Loucy (cell line): ENCODE results near the gene EEF1E1.

Source experiments
- EZH2phosphoT487 ChIP-seq: fragments of 200-600 bp; IDR thresholded peaks from 2 replicates; pipeline ENCODE4 v1.6.1; 2018; ENCODE audit warnings: antibody characterized with exemption, mild to moderate bottlenecking, moderate library complexity, borderline replicate concordance
- TF ChIP-seq, protein P1 (sequence below): fragments of 200-600 bp; sonication (generic); conservative IDR thresholded peaks from 2 replicates; pipeline ENCODE4 v1.5.1; 2014; ENCODE audit warnings: mild to moderate bottlenecking, antibody characterized with exemption, low read length

- TF ChIP-seq, protein P1, sequence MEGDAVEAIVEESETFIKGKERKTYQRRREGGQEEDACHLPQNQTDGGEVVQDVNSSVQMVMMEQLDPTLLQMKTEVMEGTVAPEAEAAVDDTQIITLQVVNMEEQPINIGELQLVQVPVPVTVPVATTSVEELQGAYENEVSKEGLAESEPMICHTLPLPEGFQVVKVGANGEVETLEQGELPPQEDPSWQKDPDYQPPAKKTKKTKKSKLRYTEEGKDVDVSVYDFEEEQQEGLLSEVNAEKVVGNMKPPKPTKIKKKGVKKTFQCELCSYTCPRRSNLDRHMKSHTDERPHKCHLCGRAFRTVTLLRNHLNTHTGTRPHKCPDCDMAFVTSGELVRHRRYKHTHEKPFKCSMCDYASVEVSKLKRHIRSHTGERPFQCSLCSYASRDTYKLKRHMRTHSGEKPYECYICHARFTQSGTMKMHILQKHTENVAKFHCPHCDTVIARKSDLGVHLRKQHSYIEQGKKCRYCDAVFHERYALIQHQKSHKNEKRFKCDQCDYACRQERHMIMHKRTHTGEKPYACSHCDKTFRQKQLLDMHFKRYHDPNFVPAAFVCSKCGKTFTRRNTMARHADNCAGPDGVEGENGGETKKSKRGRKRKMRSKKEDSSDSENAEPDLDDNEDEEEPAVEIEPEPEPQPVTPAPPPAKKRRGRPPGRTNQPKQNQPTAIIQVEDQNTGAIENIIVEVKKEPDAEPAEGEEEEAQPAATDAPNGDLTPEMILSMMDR, result no peak
- no peak for TF ChIP-seq EZH2phosphoT487
Measured at GRCh38 chr6:8074213-8074612, 28.1 kb downstream of the EEF1E1 start.
